ENCODE measurements around the gene PIP5K1B.

The PIP5K1B gene

DNA sequence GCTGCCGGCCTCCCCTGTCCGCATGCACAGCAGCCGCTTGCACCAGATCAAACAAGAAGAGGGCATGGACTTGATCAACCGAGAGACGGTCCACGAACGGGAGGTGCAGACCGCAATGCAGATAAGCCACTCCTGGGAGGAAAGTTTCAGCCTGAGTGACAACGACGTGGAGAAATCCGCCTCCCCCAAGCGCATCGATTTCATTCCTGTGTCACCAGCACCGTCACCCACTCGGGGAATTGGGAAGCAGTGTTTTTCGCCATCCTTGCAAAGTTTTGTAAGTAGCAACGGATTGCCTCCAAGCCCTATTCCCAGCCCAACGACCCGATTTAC lies 75.3 kb downstream of the PIP5K1B start:
- TF ChIP-seq TAF1 (IDR thresholded peaks at IDR 0.05; ENCODE audit: borderline replicate concordance, insufficient read depth, low read length) = no peak
- TF ChIP-seq SIN3A (IDR thresholded peaks at IDR 0.05; ENCODE audit: borderline replicate concordance, insufficient read depth, low read length) = no peak
- TF ChIP-seq, protein P1, sequence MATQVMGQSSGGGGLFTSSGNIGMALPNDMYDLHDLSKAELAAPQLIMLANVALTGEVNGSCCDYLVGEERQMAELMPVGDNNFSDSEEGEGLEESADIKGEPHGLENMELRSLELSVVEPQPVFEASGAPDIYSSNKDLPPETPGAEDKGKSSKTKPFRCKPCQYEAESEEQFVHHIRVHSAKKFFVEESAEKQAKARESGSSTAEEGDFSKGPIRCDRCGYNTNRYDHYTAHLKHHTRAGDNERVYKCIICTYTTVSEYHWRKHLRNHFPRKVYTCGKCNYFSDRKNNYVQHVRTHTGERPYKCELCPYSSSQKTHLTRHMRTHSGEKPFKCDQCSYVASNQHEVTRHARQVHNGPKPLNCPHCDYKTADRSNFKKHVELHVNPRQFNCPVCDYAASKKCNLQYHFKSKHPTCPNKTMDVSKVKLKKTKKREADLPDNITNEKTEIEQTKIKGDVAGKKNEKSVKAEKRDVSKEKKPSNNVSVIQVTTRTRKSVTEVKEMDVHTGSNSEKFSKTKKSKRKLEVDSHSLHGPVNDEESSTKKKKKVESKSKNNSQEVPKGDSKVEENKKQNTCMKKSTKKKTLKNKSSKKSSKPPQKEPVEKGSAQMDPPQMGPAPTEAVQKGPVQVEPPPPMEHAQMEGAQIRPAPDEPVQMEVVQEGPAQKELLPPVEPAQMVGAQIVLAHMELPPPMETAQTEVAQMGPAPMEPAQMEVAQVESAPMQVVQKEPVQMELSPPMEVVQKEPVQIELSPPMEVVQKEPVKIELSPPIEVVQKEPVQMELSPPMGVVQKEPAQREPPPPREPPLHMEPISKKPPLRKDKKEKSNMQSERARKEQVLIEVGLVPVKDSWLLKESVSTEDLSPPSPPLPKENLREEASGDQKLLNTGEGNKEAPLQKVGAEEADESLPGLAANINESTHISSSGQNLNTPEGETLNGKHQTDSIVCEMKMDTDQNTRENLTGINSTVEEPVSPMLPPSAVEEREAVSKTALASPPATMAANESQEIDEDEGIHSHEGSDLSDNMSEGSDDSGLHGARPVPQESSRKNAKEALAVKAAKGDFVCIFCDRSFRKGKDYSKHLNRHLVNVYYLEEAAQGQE (IDR thresholded peaks at IDR 0.05; ENCODE audit: insufficient read depth in 1 of 2, low read depth in 2 of 2, low read length in 2 of 2) = no peak

GRCh38 chr9:68780720-68781119 lies 75.7 kb downstream of the PIP5K1B start:
- TF ChIP-seq POLR2AphosphoS5 (IDR thresholded peaks at IDR 0.05; ENCODE audit: low read depth, low read length) = no peak

GRCh38 chr9:68781928-68782327 lies 76.9 kb downstream of the PIP5K1B start:
- TF ChIP-seq FOXP2 (optimal IDR thresholded peaks at IDR 0.05; ENCODE audit: borderline replicate concordance, extremely low read depth, extremely low read length, insufficient read depth) (no peak), POLR2AphosphoS5 (IDR thresholded peaks at IDR 0.05; ENCODE audit: low read depth, low read length) (no peak), SIN3A (IDR thresholded peaks at IDR 0.05; ENCODE audit: borderline replicate concordance, insufficient read depth, low read length) (no peak), TAF1 (IDR thresholded peaks at IDR 0.05; ENCODE audit: borderline replicate concordance, insufficient read depth, low read length) (no peak)
- TF ChIP-seq, protein P1 (IDR thresholded peaks at IDR 0.05; ENCODE audit: insufficient read depth in 1 of 2, low read depth in 2 of 2, low read length in 2 of 2) = no peak

DNA sequence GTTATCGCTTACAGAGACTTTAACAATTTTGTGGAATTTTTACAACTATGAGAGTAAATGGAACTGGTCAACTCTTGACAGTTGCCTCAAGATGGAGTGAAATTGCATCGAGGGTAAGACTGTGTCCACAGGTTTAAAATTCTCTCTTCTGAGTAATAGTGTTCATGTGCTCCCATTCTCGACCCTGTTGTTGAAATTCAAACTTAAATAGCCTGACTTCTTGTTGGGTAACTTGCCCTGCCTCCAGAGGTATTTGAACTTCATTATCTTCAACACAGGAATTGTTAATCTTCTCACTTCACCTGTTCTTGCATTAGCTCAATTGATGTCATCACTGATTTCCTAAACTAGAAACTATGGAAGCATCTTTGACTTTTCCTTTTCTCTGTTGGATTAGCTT lies 77.5 kb downstream of the PIP5K1B start:
- no peak for TF ChIP-seq FOXP2 (optimal IDR thresholded peaks at IDR 0.05; ENCODE audit: borderline replicate concordance, extremely low read depth, extremely low read length, insufficient read depth)
- TF ChIP-seq TAF1 (IDR thresholded peaks at IDR 0.05; ENCODE audit: borderline replicate concordance, insufficient read depth, low read length) = no peak
- no peak for TF ChIP-seq POLR2AphosphoS5 (IDR thresholded peaks at IDR 0.05; ENCODE audit: low read depth, low read length)
- TF ChIP-seq, protein P1 (IDR thresholded peaks at IDR 0.05; ENCODE audit: insufficient read depth in 1 of 2, low read depth in 2 of 2, low read length in 2 of 2) = no peak
- no peak for TF ChIP-seq SIN3A (IDR thresholded peaks at IDR 0.05; ENCODE audit: borderline replicate concordance, insufficient read depth, low read length)

GRCh38 chr9:68785965-68786364 lies 80.9 kb downstream of the PIP5K1B start:
- TF ChIP-seq POLR2AphosphoS5 (IDR thresholded peaks at IDR 0.05; ENCODE audit: low read depth, low read length) (no peak), FOXP2 (optimal IDR thresholded peaks at IDR 0.05; ENCODE audit: borderline replicate concordance, extremely low read depth, extremely low read length, insufficient read depth) (no peak), SIN3A (IDR thresholded peaks at IDR 0.05; ENCODE audit: borderline replicate concordance, insufficient read depth, low read length) (no peak), TAF1 (IDR thresholded peaks at IDR 0.05; ENCODE audit: borderline replicate concordance, insufficient read depth, low read length) (no peak)
- TF ChIP-seq, protein P1 (IDR thresholded peaks at IDR 0.05; ENCODE audit: insufficient read depth in 1 of 2, low read depth in 2 of 2, low read length in 2 of 2) = no peak

All from PFSK-1 (cell line).